Activated CD8-positive, alpha-beta memory T cell treated with anti-CD3 and anti-CD28 coated beads for 1 hour (primary cell): ENCODE data around the gene PRR14.

Experiments used
- DNase-seq, 2 donors: peaks; one replicate each; pipeline ENCODE4 v3.0.0-alpha.2; 2020; ENCODE audit warnings: low read depth in 1 of 2; ENCODE audit errors: extremely low read depth in 1 of 2

The PRR14 gene

DNA sequence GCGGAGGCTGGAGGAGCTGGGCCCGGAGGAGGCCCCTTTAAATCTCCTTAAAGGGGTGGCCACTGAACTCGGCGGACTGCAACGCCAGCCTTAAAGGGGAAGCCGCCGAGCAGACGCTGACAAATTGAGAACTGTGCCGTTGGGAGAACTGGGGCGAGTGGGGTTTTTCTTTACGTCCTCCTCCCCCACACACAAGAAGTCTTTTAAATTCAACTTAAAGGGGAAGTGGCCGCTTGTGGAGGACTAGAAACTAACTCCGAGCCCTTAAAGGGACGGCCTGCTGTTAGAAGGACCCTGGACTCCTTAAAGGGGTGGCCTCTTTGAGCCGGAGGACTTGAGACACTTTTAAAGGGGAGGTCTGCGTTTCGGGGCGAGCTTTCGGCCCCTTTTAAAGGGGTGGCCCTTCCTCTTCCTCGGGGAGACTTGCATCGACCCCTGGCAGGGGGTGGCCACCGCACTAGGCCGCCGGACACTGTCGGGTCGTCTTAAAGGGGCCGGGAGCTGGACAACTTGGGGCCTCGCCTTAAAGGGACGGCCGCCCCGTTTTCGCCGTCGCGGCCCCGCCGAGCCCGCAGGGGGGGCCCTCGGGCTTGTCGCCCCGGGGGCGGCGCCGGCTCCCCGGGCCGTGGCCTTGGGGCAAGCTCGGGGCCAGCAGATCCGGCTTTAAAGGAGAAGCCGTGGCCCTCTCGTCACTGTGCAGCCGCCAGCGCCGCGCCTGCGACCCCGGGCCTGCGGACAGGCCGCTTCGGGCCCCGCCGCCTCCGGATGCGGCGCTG lies 8.2 kb downstream of the PRR14 start:
- peak in 1 of 2 donors; percentile 47 for DNase-seq

DNA sequence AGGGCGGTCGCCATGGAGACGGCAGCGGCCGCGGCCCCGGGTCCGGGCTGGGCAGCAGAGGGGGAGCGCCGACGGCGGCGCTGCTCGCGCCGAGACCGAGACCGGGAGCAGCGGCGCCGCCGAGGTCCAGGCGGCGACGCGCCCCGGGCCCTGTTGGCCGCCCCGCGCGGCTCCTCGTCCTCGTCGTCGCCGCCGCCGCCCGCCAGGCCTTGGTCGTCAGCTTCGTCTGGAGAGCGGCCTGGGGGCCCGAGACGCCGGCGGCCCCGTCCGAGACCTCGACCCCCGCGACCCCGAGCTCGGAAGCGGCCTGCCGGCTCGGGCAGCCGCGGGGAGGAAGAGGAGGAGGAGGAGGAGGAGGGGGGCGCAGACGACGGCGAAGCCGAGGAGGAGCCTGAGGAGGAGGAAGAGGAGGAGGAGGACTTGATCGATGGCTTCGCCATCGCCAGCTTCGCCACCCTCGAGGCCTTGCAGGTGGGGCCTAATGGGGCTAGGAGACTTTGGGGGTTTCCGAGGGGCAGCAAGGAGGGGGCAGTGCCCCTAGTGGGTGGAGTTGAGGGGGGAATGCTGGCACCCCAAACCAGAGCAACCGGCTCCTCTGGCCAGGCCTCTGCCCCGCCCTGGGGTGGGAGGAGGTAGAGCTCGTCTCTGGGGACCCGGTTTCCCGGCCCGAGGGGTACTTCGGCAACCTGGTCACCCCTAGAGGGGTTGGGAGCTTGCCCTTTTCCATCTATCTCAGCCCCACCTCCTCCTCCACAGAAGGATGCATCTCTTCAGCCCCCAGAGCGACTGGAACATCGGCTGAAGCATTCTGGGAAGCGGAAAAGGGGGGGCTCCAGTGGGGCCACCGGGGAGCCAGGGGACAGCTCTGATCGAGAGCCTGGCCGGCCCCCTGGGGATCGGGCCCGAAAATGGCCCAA lies 9.0 kb downstream of the PRR14 start:
- peak in 1 of 2 donors; percentile 29 for DNase-seq

DNA sequence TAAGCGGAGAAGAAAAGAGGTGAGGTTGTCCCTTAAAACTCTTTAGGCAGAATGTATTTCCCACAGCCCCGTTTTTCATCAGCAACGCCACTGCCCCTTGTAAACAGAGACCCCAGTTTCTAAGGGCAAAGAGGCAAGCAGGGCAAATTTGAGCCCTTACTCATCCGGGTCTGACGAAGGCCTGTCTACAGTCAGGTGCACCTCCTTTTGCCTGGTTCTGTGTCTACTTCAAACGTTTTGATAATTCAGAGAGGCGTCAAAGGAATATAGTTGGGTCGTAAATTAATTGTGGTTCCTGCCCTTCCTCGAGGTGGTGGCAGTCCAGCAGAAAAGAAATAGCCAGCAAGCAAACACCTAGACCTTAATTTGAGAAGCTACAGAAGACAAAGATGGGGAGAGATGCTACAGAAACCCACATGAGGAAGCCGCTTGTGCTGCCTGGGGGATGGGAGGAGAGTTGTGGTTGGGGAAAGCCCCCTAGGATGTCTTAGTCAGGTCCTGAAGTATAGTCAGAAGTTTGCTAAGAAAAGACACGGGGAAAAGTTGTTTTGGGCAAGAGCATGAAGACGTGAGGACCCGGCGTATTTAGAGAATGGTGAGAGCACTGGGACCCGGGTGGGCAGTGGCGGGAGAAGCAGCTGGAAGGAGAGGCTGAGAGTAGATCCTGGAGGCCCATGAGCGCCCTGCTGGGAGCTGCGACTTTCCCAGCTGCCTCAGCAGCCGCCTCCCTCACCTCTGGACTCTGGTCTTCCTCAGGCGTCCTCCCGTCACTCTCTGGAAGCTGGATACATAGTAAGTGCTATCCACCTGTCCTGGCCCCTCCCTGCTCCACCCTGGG lies 9.9 kb downstream of the PRR14 start:
- peak; percentile 55 to 60 for DNase-seq

DNA sequence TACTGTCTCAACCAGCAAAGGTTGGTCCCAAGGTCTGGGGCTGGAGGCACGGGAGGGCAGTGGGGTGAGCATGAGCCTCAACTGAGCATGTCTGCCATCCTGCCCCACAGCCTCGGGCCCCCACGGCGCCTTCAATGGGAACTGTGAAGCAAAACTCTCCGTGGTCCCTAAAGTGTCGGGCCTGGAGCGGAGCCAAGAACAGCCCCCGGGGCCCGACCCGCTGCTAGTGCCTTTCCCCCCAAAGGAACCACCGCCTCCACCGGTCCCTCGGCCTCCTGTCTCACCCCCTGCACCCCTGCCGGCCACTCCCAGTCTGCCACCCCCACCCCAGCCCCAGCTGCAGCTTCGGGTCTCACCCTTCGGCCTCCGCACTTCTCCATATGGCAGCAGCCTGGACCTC lies 11.7 kb downstream of the PRR14 start:
- DNase-seq: no peak

DNA sequence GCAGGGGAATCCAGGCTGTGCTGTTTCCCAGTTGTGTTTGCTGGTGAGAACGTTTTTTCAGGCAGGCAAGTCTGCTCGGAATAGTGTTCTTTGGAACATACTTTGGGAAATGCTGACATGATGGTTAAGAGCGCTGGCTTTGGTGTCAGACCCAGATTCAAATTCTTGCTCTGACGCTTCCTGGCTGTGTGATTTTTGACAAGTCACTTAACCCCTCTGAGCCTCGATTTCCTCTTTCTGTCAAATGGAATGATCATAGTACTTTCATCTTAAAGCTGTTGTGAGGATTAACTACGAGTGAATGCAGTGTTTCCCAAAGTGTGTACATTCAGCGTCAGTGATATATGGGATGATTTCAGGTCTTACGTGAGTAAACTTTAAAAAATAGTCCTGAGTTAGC lies 12.3 kb downstream of the PRR14 start:
- no peak for DNase-seq

DNA sequence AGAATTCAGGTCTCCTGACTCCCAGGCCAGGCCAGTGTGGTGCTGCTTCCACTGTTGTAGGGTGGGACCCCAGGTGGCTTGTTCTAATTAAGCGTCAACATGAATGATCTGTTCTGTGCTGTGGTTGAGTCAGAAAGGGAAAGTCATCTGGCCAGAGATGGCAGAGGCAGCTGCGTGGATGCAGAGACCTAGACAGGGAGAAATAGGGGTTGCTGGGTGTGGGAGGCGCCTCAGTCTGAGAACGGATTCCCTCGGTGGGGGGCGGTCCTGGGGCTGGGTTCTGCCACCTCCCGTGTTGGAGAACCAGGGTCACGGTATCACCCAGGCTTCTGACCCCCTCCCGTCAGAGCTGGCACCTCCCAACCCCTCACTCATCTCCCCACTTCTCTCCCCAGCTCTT lies 13.1 kb downstream of the PRR14 start:
- DNase-seq: no peak

DNA sequence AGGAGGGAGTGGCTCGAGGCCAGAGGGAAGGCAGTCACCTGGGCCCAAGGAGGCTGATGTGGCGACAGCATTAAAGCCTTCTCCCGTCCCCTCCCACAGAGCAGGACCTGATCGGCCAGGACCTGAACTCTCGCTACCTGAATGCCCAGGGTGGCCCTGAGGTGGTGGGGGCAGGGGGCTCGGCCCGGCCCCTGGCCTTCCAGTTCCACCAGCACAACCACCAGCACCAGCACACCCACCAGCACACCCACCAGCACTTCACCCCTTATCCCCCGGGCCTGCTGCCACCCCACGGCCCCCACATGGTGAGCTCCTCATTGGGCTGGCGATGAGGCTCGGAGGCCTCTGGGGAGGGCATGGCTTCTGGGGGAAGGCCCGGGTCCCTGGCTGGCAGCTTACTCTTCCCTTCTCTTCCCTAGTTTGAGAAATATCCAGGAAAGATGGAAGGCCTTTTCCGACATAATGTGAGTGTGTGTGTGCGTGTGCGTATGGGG lies 13.9 kb downstream of the PRR14 start:
- no peak for DNase-seq

DNA sequence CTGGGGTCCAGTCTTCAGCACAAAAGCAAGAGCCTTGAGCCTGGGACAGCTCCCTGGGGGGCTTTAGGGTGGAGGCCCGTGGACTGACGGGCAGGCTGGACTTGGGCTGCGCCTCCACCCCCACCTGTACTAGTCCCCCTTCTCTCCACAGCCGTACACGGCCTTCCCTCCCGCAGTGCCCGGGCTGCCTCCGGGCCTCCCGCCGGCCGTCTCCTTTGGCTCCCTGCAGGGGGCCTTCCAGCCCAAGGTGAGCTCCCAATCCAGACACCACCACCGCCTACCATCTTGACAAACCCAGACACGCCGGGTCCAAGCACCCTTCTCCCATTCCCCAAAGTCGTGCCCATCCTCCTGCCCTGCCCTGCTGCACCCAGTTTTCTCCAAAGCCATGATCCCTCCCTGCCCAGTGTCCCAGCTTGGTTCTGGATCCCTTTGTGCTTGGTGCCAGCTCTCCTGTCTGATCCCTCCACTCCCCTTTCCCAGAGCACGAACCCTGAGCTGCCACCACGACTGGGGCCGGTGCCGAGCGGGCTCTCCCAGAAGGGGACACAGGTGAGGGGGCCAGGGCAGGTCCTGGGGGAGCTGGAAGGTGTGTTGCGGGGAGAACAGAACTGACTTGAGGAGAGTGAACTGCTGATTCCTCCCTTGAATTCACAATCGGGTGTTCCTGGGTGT lies 14.5 kb downstream of the PRR14 start:
- DNase-seq: no peak

DNA sequence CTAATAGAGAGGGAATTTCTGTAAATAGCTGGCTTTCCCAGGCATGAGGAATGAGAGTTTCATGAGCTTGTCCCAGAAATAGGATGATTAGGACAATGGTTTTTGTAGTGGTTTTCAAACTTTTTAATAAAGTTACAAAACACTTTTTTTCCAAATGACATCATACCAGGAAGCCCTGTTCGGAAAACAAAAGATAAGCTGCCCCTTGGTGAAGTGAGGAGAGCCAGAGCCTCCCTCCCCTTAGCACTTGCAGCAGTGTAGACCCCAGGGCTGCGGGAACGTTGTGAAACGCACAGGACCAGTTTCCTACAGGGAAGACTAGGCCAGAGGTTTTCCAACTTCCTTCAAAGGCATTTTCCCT lies 15.1 kb downstream of the PRR14 start:
- no peak for DNase-seq

DNA sequence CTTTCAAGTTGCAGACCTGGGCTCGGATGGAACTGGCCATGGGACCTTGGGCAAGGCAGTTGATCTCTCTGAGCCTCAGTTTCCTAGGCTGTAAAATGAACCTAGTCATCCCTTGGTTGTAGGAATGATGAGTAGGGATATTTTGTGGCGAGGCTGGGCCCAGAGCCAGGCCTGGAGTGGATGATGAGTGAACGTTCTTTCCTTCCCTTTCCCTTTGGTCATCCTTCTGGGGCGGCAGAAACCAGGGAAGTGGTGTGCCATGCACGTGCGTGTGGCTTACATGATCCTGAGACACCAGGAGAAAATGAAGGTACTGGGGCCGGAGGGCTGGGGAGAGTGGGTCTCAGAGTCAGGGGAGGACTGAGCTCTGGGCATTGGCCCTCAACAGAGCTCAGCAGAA lies 15.9 kb downstream of the PRR14 start:
- DNase-seq: no peak

DNA sequence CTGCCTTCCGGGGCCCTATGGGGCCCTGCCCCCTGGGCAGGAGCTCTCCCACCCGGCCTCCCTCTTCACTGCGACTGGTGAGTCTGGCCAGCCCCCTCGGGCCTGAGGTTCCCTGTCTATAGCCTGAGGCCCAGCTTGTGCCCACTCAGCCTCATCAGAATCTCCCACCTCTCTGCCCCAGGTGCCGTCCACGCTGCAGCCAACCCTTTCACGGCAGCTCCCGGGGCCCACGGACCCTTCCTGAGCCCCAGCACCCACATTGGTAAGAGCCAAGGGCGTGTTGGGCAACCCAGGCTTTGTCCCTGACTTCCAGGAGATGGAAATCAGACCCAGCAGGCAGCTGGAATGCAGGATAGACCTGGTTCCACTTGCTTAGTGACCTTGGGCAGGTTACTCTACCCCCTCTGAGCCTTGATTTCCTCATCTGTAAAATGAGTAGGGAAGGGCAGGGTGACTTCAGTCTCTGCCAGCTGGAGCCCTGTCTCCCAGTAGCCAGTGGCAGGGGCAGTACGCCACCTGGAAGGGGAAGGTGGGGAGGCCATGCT lies 16.7 kb downstream of the PRR14 start:
- no peak for DNase-seq

DNA sequence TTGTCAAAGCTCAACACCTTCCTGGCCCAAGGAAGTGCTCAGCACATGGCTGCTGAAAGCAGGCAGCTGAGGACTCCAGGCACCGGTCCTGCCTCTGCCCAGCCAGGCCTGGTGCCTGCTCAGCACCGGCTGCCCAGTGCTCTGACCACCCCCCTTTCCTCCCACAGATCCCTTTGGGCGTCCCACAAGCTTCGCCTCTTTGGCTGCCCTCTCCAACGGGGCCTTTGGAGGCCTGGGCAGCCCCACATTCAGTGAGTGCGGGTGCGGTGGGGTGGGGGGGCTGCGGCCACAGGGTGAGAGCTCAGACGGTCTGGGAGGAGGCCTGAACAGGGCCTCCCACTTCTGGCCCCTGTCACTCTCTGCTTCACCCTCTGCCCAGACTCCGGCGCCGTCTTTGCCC lies 17.6 kb downstream of the PRR14 start:
- DNase-seq: no peak

DNA sequence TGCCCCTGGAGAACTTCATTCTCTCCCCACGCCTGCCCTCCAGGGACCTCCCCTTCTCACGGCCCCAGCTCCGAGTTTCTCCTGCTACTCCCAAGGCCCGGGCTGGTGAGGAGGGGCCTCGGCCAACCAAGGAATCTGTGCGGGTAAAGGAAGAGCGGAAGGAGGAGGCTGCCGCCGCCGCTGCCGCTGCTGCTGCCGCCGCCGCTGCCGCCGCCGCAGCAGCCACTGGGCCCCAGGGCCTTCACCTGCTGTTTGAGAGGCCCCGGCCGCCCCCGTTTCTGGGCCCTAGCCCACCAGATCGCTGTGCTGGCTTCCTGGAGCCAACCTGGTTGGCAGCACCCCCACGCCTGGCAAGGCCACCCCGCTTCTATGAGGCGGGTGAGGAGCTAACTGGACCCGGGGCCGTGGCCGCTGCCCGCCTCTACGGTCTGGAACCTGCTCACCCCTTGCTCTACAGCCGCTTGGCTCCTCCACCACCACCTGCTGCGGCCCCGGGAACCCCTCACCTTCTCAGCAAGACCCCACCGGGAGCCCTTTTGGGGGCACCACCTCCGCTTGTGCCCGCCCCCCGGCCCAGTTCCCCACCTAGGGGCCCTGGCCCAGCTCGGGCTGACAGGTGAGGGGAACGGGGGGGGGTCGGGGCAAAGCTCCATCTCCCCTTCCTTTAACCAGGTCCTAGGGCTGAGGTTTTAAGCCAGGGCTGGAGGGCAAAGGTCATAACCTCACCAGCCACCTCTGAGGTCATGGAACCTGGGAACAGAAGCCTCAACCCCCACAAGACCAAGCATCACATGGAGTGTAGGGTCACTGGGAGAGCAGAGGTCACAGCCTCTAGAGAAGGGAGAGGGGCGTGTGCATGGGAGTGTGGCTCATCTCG lies 18.5 kb downstream of the PRR14 start:
- DNase-seq: no peak

DNA sequence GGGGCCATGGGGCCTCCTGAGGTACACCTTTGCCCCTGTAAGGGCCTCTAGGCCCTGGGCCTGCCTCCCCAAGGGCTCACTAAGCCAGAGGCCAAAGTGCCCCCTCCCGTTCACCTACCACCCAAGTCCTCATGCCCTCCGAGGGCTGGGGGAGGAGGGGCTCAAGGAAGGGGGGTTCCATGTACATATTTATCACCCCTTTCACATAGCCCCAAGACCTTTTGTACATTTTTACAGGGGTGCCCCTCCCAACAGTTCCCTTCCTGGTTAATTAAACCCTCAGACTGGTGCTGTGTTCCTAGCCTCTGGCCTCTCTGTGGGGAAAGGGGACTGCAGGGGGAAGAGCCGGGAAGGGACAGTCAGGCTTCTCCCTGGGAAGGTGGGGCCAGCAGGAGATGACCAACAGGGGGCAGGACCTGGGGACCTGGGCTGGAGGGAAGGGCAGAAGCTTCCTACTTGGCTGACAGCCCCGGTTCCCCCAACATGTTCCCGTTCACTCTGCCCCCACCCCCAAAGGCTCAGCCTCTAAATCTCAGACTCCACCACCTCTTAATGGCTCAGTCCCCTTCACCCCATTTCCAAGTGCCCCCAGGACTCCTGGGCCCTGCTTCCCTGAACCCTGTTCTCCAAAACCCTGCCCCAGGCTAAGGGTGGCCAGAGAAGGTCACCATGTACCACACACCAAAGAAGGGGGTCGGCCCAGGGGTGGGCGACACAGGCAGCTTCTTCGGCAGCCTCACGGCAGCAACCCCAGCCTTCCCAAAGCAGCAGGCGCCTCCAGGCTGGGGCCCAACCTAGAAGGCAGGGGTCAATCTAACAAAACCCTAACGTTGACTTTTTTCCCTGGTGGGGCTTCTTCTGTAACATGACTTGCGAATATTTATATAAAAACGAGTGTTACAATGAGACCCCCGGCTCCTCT lies 19.4 kb downstream of the PRR14 start:
- DNase-seq: no peak

DNA sequence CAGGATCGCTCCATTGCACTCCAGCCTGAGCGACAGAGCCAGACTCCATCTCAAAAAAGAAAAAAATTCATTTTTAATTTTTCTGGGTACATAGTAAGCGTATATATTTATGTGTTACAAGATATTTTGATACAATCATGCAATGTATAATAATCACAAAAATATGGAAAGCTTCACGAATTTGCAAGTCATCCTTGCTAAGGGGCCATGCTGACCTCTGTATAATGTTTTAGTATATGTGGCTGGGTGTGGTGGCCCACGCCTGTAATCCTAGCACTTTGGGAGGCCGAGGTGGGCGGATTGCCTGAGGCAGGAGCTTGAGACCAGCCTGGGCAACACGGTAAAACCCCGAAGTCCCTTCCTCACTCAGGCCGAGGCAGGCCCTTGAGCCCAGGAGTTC lies 24.4 kb downstream of the PRR14 start:
- DNase-seq: no peak

DNA sequence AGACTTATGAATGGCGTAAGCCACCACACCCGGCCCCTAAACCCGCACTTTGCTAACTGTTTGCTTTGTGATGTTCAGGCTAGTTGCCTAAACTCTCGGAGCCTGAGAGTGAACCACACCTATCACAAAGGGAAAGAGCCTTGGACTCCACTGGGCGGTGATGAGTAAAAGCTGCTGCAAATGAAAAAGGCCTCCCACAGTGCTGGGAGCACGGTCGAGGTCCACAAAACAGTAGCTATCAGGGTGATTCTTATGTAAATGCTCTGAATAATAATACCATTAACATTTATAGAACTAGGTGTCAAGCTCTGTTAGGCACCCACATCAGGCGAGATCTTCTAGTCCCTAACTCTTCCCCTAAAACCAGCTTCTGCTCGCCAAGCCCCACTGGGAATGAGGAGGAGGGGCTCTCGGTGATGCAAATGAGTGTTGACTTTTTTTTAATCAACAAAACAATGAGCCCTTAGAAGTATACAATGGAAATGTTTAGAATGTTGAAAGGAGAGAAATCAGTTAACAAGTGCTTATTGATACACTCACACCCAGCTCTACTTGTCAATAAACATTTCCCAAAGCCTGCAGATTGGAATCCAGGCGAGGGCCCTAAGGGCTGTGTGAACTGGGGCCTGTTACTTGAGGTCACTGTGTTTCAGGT lies 27.3 kb downstream of the PRR14 start:
- DNase-seq: no peak

DNA sequence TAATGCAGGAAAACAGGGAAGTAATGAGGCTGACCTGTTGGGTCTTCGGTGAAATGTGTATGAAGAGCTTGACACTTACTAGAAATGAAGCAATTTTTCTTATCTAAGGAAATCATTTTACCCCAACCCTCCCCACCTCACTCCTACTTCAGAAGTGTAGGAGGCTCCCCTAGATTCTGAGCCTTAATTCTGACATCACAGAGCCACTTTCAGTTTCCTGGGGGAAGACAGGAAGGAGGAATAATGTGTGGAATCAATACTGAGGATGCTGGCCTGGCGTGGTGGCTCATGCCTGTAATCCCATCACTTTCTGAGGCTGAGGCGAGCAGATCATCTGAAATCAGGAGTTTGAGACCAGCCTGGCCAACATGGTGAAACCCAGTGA lies 27.8 kb downstream of the PRR14 start:
- DNase-seq: no peak

DNA sequence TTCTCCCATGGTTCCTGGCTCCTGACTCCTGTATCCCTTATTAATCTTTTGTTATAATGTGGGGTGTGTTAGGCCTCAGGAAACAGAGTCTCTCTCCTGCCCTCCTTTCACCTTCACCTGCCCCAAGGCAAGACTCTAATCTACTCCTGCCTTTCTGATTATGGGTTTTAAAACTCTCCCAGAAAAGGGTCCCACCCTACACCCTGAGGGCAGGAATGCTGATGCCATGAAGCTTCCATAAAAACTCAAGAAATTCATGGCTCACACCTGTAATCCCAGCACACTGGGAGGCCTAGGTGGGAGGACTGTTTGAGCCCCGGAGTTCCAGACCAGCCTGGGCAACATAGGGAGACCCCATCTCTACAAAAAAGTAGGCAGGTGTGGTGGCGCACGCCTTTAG lies 29.6 kb downstream of the PRR14 start:
- DNase-seq: no peak
